B cell (primary cell): Measurements from ENCODE around the gene GYPA. TPM values are rescaled to one million over a fixed set of nuclear protein-coding genes. Genes with fewer than 3 reads are reported as not detected.
"Not testable (repeated sequence)": the region's sequence is repeated elsewhere in the genome, so short reads cannot be mapped to it uniquely, and the experiment has no call there.

Experiments used
- ATAC-seq: fragments of 200-7000 bp; cut with Tn5 transposase; one replicate; pipeline ENCODE4 v1.10.0; 2021; ENCODE audit warnings: low read depth, mild to moderate bottlenecking, moderate number of reproducible peaks, moderate library complexity
- CTCF ChIA-PET: fragments of 350-600 bp; sonication (Branson Sonifier 250); formaldehyde crosslinking; loops from one replicate; lab custom pipeline; 2021; ENCODE audit warnings: antibody characterized with exemption, inconsistent platforms; lab: Charles Lee
- POLR2A ChIA-PET: fragments of 350-600 bp; sonication (Branson Sonifier 250); formaldehyde crosslinking; loops from one replicate; lab custom pipeline; 2021; ENCODE audit warnings: antibody characterized with exemption; lab: Charles Lee
- DNase-seq: peaks from one replicate; pipeline ENCODE4 v3.0.0; 2013
- H2AFZ ChIP-seq: 2 replicates; pipeline ENCODE4 v1.6.1; 2012; ENCODE audit warnings: mild to moderate bottlenecking, low read depth, low read length; ENCODE audit not compliant: insufficient read depth, poor library complexity, severe bottlenecking
- H3K27ac ChIP-seq, 2 donors: 1 replicate in 1 of 2; 2 replicates in 1 of 2; pipeline ENCODE4 v1.5.1; 2012 to 2013; ENCODE audit warnings: low read length in 2 of 2, mild to moderate bottlenecking in 2 of 2, moderate library complexity in 1 of 2
- H3K27me3 ChIP-seq, 4 experiments: fragments of 200-600 bp in 1 of 4; sonication (generic) in 1 of 4; replicated peaks in 1 of 4; 1 replicate in 2 of 4; 2 replicates in 2 of 4; pipeline versions ENCODE4 v1.6.1 to v1.7.0; 2013 to 2016; ENCODE audit warnings: low read length in 3 of 4, mild to moderate bottlenecking in 2 of 4, mixed read lengths in 1 of 4, moderate library complexity in 1 of 4; ENCODE audit not compliant: insufficient read depth in 4 of 4, control insufficient read depth in 3 of 4; ENCODE audit errors: control extremely low read depth in 1 of 4
- H3K36me3 ChIP-seq, 2 experiments: replicated peaks in 1 of 2; 1 replicate in 1 of 2; 2 replicates in 1 of 2; pipeline versions ENCODE4 v1.6.1 to v1.7.1; 2013; ENCODE audit warnings: low read length in 1 of 2; ENCODE audit not compliant: insufficient read depth in 2 of 2, control insufficient read depth in 1 of 2; ENCODE audit errors: control extremely low read depth in 1 of 2, extremely low read depth in 1 of 2
- H3K4me1 ChIP-seq, 2 donors: fragments of 200-600 bp in 1 of 2; sonication (generic) in 1 of 2; 1 replicate in 1 of 2; 2 replicates in 1 of 2; pipeline versions ENCODE4 v1.5.1 to v1.6.1; 2013 to 2017; ENCODE audit warnings: low read length in 2 of 2; ENCODE audit not compliant: control insufficient read depth in 2 of 2, insufficient read depth in 2 of 2
- H3K4me2 ChIP-seq: replicated peaks from 2 replicates; pipeline ENCODE3; 2012; ENCODE audit warnings: mild to moderate bottlenecking, low read depth, low read length; ENCODE audit not compliant: poor library complexity, severe bottlenecking
- H3K4me3 ChIP-seq, 5 experiments: fragments of 200-600 bp in 1 of 5; sonication (generic) in 1 of 5; 1 replicate in 3 of 5; 2 replicates in 2 of 5; pipeline versions ENCODE4 v1.5.1 to v1.7.0; 2011 to 2016; ENCODE audit warnings: low read length in 4 of 5, mild to moderate bottlenecking in 4 of 5, low read depth in 2 of 5, control low read depth in 1 of 5, moderate library complexity in 1 of 5; ENCODE audit not compliant: insufficient read depth in 1 of 5; ENCODE audit errors: control extremely low read depth in 1 of 5, extremely low read depth in 1 of 5
- H3K79me2 ChIP-seq: fragments of 200-600 bp; sonication (generic); one replicate; pipeline ENCODE4 v1.6.0; 2016; ENCODE audit warnings: low read length; ENCODE audit not compliant: control insufficient read depth, insufficient read depth
- H3K9ac ChIP-seq: fragments of 200-600 bp; sonication (generic); 2 replicates; pipeline ENCODE4 v1.6.1; 2017; ENCODE audit warnings: mild to moderate bottlenecking, low read length, moderate library complexity
- H3K9me3 ChIP-seq, 3 donors: one replicate each; pipeline versions ENCODE4 v1.6.1 to v1.7.1; 2013; ENCODE audit warnings: low read length in 2 of 3; ENCODE audit not compliant: control insufficient read depth in 2 of 3, insufficient read depth in 1 of 3; ENCODE audit errors: control extremely low read depth in 1 of 3
- H4K20me1 ChIP-seq: 2 replicates; pipeline ENCODE4 v1.6.0; 2012; ENCODE audit warnings: mild to moderate bottlenecking, low read length; ENCODE audit not compliant: insufficient read depth, control insufficient read depth, poor library complexity, severe bottlenecking
- H3K27ac Mint-ChIP-seq: one replicate; pipeline ENCODE4 v1.8.0; 2021; ENCODE audit warnings: mixed read lengths
- H3K27me3 Mint-ChIP-seq: one replicate; pipeline ENCODE4 v1.8.0; 2021; ENCODE audit warnings: mixed read lengths
- H3K4me1 Mint-ChIP-seq: one replicate; pipeline ENCODE4 v1.8.0; 2021; ENCODE audit warnings: mixed read lengths
- H3K4me3 Mint-ChIP-seq: one replicate; pipeline ENCODE4 v1.8.0; 2021; ENCODE audit warnings: mixed read lengths
- H3K9me3 Mint-ChIP-seq: one replicate; pipeline ENCODE4 v1.8.0; 2022; ENCODE audit warnings: mixed read lengths; ENCODE audit not compliant: insufficient read depth
- WGBS: methylation state at CpG from one replicate; pipeline ENCODE4 v1.1.5; 2013; ENCODE audit warnings: missing lambda C conversion rate; ENCODE audit not compliant: insufficient coverage; 5-methylcytosine and 5-hydroxymethylcytosine counted together
- intact Hi-C: fragments of 100-400 bp; cut with micrococcal nuclease; formaldehyde crosslinking; loops from one replicate; pipeline ENCODE4 v1.10.0; 2022
- polyA plus RNA-seq: library from polyadenylated mRNA; depleted of rRNA; stranded (reverse); fragments of >200 nt; gene quantifications from 2 replicates; pipeline ENCODE4 v1.2.3, GENCODE V29; 2012
- total RNA-seq, 2 donors: library from RNA; stranded (reverse); fragments of 120-200 nt in 1 of 2; gene quantifications; 1 replicate in 1 of 2; 2 replicates in 1 of 2; pipeline versions ENCODE4 v1.2.3 to v1.2.4, GENCODE V29; 2013 to 2022

GYPA gene
- total and polyA plus RNA-seq, 2 donors (not counting 1 experiment from before 2014, with no cell fraction given), result not detected

DNA sequence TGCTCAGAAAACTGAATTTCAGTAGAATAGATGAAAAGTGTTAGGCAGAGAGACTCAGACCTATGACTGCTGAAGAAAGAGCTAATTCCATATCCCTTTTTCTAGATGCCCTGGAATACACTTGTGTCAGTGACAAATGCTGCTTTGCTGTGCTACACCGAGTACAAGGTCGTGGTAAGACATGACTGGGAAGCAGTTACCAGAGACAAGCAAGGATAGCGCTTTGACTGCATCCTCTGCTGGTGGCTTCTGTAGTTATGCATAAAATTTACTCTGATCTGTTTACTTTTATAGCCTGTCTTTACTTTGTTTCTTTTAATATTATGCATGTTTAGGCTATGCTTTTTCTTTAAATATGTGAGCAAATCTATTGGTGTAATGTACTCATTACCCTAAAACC lies 58.5 kb downstream of the GYPA start:
- H3K79me2 ChIP-seq, H3K4me1 ChIP-seq, ATAC-seq, H3K9ac ChIP-seq, H3K9me3 Mint-ChIP-seq, H3K36me3 ChIP-seq, H4K20me1 ChIP-seq, H3K4me1 Mint-ChIP-seq, H3K27me3 Mint-ChIP-seq, H3K4me2 ChIP-seq, CTCF ChIA-PET, H3K4me3 Mint-ChIP-seq, H3K27ac ChIP-seq, H3K9me3 ChIP-seq, H3K27ac Mint-ChIP-seq, H2AFZ ChIP-seq, DNase-seq, H3K27me3 ChIP-seq, intact Hi-C loops, H3K4me3 ChIP-seq, POLR2A ChIA-PET: not testable (repeated sequence)
- WGBS, result 100% methylated on average over 1 of the region's 3 CpGs

DNA sequence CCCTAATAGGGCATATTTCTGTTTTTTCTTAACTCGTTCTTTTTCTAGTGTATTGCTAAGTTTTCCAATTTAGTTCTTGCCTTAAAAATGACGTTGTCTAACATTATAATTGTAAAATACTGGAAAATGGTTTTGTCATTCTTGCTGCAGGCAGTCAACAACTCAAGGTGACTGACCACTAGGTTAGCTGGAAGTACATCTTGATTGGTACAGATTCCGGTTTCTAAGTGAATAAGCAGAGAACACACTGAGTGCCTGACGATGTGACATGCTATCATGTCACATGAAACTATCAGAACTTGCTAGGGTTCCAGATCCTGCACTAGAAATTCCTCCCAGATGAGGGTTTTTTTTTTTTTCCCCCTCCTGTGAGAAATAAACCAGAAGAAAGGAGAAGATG lies 60.4 kb downstream of the GYPA start:
- intact Hi-C loops, H4K20me1 ChIP-seq, H3K27ac ChIP-seq, H2AFZ ChIP-seq, ATAC-seq, H3K4me2 ChIP-seq, H3K27ac Mint-ChIP-seq, H3K4me1 Mint-ChIP-seq, H3K4me3 Mint-ChIP-seq, H3K79me2 ChIP-seq, H3K27me3 ChIP-seq, H3K9ac ChIP-seq, CTCF ChIA-PET, H3K4me1 ChIP-seq, H3K9me3 Mint-ChIP-seq, H3K27me3 Mint-ChIP-seq, H3K36me3 ChIP-seq, H3K9me3 ChIP-seq, H3K4me3 ChIP-seq, DNase-seq, POLR2A ChIA-PET: not testable (repeated sequence)
- WGBS, result no CpG with 5 or more reads among the region's 4 CpGs

DNA sequence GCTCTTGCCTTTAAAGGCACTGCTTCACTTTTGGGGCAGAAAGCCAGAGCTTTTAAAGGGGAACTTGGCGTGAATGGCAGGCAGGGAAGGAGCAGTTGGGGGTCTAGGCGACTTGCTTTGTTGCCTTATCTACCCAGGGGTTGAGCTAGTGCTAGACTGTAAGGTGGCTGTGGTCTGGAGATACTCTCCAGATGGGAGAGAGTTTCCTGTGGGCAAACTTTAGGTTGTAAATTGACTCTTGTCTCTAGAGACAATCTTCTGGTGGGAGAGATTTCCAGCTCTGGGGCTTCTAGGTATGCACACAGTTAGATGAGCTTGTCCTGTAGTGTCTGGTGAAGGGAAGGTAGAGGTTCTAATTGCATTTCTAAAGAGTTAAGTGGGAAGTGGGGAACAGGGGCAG lies 61.8 kb downstream of the GYPA start:
- ATAC-seq, CTCF ChIA-PET, DNase-seq, H3K9me3 ChIP-seq, H3K4me3 Mint-ChIP-seq, H3K36me3 ChIP-seq, H3K9ac ChIP-seq, H3K27ac Mint-ChIP-seq, H3K4me1 ChIP-seq, H3K9me3 Mint-ChIP-seq, H3K4me2 ChIP-seq, H4K20me1 ChIP-seq, intact Hi-C loops, H3K4me1 Mint-ChIP-seq, H2AFZ ChIP-seq, H3K79me2 ChIP-seq, H3K27me3 Mint-ChIP-seq, H3K27ac ChIP-seq, POLR2A ChIA-PET, H3K27me3 ChIP-seq, H3K4me3 ChIP-seq: not testable (repeated sequence)
- WGBS, result 14% methylated on average over 2 of the region's 2 CpGs

DNA sequence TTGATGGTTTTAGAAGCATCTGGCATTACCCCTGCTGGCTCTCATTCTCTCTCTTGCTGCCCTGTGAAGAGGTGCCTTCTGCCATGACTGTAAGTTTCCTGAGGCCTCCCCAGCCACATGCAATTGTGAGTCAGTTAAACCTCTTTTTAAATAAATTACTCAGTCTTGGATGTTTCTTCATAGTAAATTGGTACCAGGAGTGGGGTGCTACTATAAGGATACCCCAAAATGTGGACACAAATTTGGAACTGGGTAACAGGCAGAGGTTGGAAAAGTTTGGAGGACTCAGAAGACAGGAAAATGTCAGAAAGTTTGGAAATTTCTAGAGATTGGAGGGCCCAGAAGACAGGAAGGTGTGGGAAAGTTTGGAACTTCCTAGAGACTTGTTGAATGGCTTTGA lies 79.0 kb downstream of the GYPA start:
- H2AFZ ChIP-seq, CTCF ChIA-PET, H3K27me3 ChIP-seq, intact Hi-C loops, H3K79me2 ChIP-seq, H3K9ac ChIP-seq, DNase-seq, H3K27ac Mint-ChIP-seq, H3K4me1 Mint-ChIP-seq, H3K4me3 ChIP-seq, ATAC-seq, H3K4me2 ChIP-seq, H4K20me1 ChIP-seq, H3K4me1 ChIP-seq, H3K27ac ChIP-seq, POLR2A ChIA-PET, H3K36me3 ChIP-seq, H3K9me3 Mint-ChIP-seq, H3K27me3 Mint-ChIP-seq, H3K4me3 Mint-ChIP-seq: not testable (repeated sequence)
- peaks cover 0 to 12% (median 3%) of the 10 kb centered on the region in 3 donors for H3K9me3 ChIP-seq
